Measurements from ENCODE around the gene SH3BGRL2.
"Not testable (repeated sequence)": the region's sequence is repeated elsewhere in the genome, so short reads cannot be mapped to it uniquely, and the experiment has no call there.

The SH3BGRL2 gene

GRCh38 chr6:79613912-79614311 lies 17.2 kb upstream of the SH3BGRL2 start:
- Histone ChIP-seq H3K4me3 (replicated peaks; ENCODE audit: insufficient read depth, low read length) (no peak overlapping the region), H3K27ac (replicated peaks) (no peak overlapping the region), H3K27me3 (ENCODE audit: insufficient read depth, poor library complexity, severe bottlenecking) (no peaks in the 10 kb centered on the region)
- DNase-seq (ENCODE audit: low read depth in 1 of 2, low spot score in 1 of 2) = no peak
- TF ChIP-seq SPI1 (IDR thresholded peaks at IDR 0.05; ENCODE audit: borderline replicate concordance, low read depth) (no peak), GABPA (IDR thresholded peaks at IDR 0.05; ENCODE audit: low read depth) (no peak), CTCF (IDR thresholded peaks at IDR 0.05; ENCODE audit: insufficient read depth, low read length) (no peak), POLR2AphosphoS5 (IDR thresholded peaks at IDR 0.05; ENCODE audit: low read depth) (no peak)
- TF ChIP-seq, protein P1, sequence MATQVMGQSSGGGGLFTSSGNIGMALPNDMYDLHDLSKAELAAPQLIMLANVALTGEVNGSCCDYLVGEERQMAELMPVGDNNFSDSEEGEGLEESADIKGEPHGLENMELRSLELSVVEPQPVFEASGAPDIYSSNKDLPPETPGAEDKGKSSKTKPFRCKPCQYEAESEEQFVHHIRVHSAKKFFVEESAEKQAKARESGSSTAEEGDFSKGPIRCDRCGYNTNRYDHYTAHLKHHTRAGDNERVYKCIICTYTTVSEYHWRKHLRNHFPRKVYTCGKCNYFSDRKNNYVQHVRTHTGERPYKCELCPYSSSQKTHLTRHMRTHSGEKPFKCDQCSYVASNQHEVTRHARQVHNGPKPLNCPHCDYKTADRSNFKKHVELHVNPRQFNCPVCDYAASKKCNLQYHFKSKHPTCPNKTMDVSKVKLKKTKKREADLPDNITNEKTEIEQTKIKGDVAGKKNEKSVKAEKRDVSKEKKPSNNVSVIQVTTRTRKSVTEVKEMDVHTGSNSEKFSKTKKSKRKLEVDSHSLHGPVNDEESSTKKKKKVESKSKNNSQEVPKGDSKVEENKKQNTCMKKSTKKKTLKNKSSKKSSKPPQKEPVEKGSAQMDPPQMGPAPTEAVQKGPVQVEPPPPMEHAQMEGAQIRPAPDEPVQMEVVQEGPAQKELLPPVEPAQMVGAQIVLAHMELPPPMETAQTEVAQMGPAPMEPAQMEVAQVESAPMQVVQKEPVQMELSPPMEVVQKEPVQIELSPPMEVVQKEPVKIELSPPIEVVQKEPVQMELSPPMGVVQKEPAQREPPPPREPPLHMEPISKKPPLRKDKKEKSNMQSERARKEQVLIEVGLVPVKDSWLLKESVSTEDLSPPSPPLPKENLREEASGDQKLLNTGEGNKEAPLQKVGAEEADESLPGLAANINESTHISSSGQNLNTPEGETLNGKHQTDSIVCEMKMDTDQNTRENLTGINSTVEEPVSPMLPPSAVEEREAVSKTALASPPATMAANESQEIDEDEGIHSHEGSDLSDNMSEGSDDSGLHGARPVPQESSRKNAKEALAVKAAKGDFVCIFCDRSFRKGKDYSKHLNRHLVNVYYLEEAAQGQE (IDR thresholded peaks at IDR 0.05; ENCODE audit: insufficient replicate concordance, low read depth) = no peak

- TF ChIP-seq CTCF (IDR thresholded peaks at IDR 0.05; ENCODE audit: insufficient read depth, low read length) (no peak), POLR2AphosphoS5 (IDR thresholded peaks at IDR 0.05; ENCODE audit: low read depth) (no peak), GABPA (IDR thresholded peaks at IDR 0.05; ENCODE audit: low read depth) (no peak), SPI1 (IDR thresholded peaks at IDR 0.05; ENCODE audit: borderline replicate concordance, low read depth) (no peak)
- TF ChIP-seq, protein P1 (IDR thresholded peaks at IDR 0.05; ENCODE audit: insufficient replicate concordance, low read depth) = no peak
- Histone ChIP-seq H3K4me3 (replicated peaks; ENCODE audit: insufficient read depth, low read length) (no peak overlapping the region), H3K27me3 (ENCODE audit: insufficient read depth, poor library complexity, severe bottlenecking) (no peaks in the 10 kb centered on the region), H3K27ac (replicated peaks) (no peak overlapping the region)
- DNase-seq (ENCODE audit: low read depth in 1 of 2, low spot score in 1 of 2) = no peak
These were observed 16.5 kb upstream of the SH3BGRL2 start for GRCh38 chr6:79614326-79615305.

DNA sequence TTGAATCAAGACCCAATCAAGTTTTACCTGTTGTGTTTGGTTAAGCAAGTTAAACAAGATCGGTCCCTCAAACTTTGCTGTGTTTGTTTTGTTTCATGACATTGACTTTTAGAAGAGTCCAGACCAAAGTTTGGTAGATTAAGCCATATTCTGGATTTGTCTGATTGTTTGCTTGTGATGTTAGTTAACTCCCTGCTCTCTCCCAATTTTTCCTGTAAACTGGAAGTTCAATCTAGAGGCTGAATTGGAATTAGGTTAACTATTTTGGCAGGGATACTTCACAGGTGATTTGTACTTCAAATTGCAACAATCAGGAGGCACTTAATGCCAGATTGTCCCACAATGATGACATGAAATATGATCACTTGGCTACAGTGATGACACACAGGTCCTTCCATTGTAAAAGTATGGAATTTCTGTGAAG lies 13.6 kb upstream of the SH3BGRL2 start:
- no peak overlapping the region for H3K4me3 ChIP-seq (replicated peaks; ENCODE audit: insufficient read depth, low read length)
- DNase-seq (ENCODE audit: low read depth in 1 of 2, low spot score in 1 of 2) = no peak
- H3K27me3 ChIP-seq (ENCODE audit: insufficient read depth, poor library complexity, severe bottlenecking) = no peaks in the 10 kb centered on the region
- H3K27ac ChIP-seq (replicated peaks) = no peak overlapping the region
- TF ChIP-seq SPI1 (IDR thresholded peaks at IDR 0.05; ENCODE audit: borderline replicate concordance, low read depth) = no peak
- TF ChIP-seq CTCF (IDR thresholded peaks at IDR 0.05; ENCODE audit: insufficient read depth, low read length) = no peak
- no peak for TF ChIP-seq POLR2AphosphoS5 (IDR thresholded peaks at IDR 0.05; ENCODE audit: low read depth)
- no peak for TF ChIP-seq GABPA (IDR thresholded peaks at IDR 0.05; ENCODE audit: low read depth)
- TF ChIP-seq, protein P1 (IDR thresholded peaks at IDR 0.05; ENCODE audit: insufficient replicate concordance, low read depth) = no peak

DNA sequence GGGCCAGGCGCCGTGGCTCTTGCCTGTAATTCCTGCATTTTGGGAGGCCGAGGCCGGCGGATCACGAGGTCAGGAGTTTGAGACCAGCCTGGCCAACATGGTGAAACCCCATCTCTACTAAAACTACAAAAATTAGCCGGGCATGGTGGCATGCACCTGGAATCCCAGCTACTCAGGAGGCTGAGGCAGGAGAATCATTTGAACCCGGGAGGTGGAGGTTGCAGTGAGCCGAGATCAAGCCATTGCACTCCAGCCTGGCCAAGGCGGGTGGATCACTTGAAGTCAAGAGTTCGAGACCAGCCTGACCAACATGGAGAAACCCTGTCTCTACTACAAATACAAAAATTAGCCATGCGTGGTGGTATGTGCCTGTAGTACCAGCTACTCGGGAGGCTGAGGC lies 12.7 kb upstream of the SH3BGRL2 start:
- H3K4me3 ChIP-seq (replicated peaks; ENCODE audit: insufficient read depth, low read length); DNase-seq (ENCODE audit: low read depth in 1 of 2, low spot score in 1 of 2); H3K27me3 ChIP-seq (ENCODE audit: insufficient read depth, poor library complexity, severe bottlenecking); H3K27ac ChIP-seq (replicated peaks): not testable (repeated sequence)
